ENCODE data around the gene FEV.

DNA sequence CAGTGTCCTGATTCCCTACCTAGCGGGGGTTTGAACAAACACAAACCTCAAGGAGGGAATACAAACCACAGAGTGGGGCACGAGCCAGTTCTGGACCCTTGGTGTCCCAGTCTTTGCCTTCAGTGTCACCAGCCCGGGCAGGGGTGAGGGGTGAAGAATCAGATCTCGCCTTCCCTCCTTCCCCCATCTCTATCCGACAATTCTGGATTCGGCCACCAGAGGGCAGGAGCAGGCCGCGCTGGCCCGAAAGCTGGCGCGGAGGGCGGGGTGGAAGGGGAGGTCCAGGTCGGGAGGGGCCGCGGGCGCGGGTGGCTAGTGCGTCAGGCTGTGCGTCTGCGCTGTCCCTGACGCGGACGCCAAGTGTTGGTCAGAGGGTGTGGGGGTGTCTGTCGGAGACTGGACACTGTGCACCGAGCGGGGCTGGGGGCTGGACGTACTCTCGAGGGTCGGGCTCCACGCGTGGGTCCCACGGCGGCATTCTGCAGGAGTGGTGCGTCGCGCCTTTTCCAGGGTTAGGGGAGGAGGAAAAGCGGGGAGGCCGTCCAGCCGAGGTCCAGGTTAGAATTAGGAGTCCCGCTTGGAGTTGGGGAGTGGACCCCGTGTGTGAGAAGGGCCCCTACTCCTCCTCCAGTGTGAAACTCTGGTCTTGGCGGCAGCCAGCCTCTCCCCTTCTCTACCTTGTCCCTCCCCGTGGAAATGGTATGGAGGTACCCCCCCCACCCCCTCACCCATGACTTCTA is 11.2 kb upstream of the FEV start:
- TF ChIP-seq, protein P1, sequence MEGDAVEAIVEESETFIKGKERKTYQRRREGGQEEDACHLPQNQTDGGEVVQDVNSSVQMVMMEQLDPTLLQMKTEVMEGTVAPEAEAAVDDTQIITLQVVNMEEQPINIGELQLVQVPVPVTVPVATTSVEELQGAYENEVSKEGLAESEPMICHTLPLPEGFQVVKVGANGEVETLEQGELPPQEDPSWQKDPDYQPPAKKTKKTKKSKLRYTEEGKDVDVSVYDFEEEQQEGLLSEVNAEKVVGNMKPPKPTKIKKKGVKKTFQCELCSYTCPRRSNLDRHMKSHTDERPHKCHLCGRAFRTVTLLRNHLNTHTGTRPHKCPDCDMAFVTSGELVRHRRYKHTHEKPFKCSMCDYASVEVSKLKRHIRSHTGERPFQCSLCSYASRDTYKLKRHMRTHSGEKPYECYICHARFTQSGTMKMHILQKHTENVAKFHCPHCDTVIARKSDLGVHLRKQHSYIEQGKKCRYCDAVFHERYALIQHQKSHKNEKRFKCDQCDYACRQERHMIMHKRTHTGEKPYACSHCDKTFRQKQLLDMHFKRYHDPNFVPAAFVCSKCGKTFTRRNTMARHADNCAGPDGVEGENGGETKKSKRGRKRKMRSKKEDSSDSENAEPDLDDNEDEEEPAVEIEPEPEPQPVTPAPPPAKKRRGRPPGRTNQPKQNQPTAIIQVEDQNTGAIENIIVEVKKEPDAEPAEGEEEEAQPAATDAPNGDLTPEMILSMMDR (IDR thresholded peaks at IDR 0.05), result peak; percentile 81 to 94 (median 91)
- TF ChIP-seq POLR2A (IDR thresholded peaks at IDR 0.05), result peak in 1 of 4 donors; percentile 23

Measured in esophagus squamous epithelium (tissue), 4 donors.